ENCODE measurements around the gene NR6A1. TPM values are rescaled to one million over a fixed set of nuclear protein-coding genes. Genes with fewer than 3 reads are reported as not detected.

The NR6A1 gene
- total RNA-seq, 1 experiment from 2014 or later, result 0.91 TPM

GRCh38 chr9:124717597-124717996 is 53.5 kb downstream of the NR6A1 start:
- BruUV-seq (replicated peaks), result no TSS peak
- intact Hi-C loops (cut with micrococcal nuclease), result no loop called here

DNA sequence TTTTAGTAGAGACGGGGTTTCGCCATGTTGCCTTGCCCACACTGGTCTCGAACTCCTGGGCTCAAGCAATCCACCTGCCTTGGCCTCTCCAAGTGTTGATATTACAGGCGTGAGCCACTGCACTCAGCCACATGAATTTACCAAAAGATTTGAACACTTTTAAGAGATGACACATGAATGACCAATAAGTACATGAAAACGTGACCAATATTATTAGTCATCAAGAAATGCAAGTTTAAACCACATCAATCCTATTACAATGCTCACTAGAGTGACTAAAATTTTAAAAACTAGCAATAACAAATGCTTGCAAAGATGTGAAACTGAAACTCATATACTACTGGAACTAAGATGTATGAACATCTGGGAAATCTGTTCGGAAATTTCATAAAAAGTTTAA is 54.3 kb downstream of the NR6A1 start:
- ChIA-PET CTCF (interaction anchor here (0.6 to 3.5 kb wide), 5 partner anchors 14 to 110 kb away, joined by 3 to 19 read pairs (median 4); no protein-coding TSS in a partner anchor), POLR2A (interaction anchor here (1.5 to 1.7 kb wide), 3 partner anchors 21 to 58 kb away, joined by 3 to 8 read pairs (median 4); no protein-coding TSS in a partner anchor)
- Mint-ChIP-seq H3K36me3 (ENCODE audit: insufficient read depth, unreplicated experiment) (no peaks in the 10 kb centered on the region), H3K4me1 (ENCODE audit: insufficient read depth, unreplicated experiment) (peaks cover 5% of the 10 kb centered on the region), H3K9me3 (ENCODE audit: unreplicated experiment) (no peaks in the 10 kb centered on the region), H3K27ac (ENCODE audit: low read depth, unreplicated experiment) (no peak overlapping the region), H3K27me3 (ENCODE audit: insufficient read depth, unreplicated experiment) (no peaks in the 10 kb centered on the region), H3K4me3 (ENCODE audit: unreplicated experiment) (no peak overlapping the region)
- TF ChIP-seq CTCF (IDR thresholded peaks at IDR 0.05; ENCODE audit: unreplicated experiment), result no peak
- intact Hi-C loops (cut with micrococcal nuclease), result no loop called here
- BruUV-seq (replicated peaks), result no TSS peak
- peak; percentile 25 for DNase-seq (ENCODE audit: unreplicated experiment)

More at GRCh38 chr9:124717597-124717996, 53.5 kb downstream of the NR6A1 start:
- H3K4me1 Mint-ChIP-seq (ENCODE audit: insufficient read depth, unreplicated experiment), result no peaks in the 10 kb centered on the region
- no peak for DNase-seq (ENCODE audit: unreplicated experiment)
- H3K27me3 Mint-ChIP-seq (ENCODE audit: insufficient read depth, unreplicated experiment), result no peaks in the 10 kb centered on the region
- no peaks in the 10 kb centered on the region for H3K36me3 Mint-ChIP-seq (ENCODE audit: insufficient read depth, unreplicated experiment)
- ChIA-PET POLR2A (interaction anchor here (1.1 to 1.7 kb wide), 3 partner anchors 9 to 59 kb away, joined by 4 to 8 read pairs (median 4); no protein-coding TSS in a partner anchor), CTCF (interaction anchor here (0.6 to 3.5 kb wide), 5 partner anchors 80 to 166 kb away, joined by 3 to 19 read pairs (median 5); no protein-coding TSS in a partner anchor)
- H3K9me3 Mint-ChIP-seq (ENCODE audit: unreplicated experiment), result no peaks in the 10 kb centered on the region
- TF ChIP-seq CTCF (IDR thresholded peaks at IDR 0.05; ENCODE audit: unreplicated experiment), result no peak
- no peak overlapping the region for H3K4me3 Mint-ChIP-seq (ENCODE audit: unreplicated experiment)
- no peak overlapping the region for H3K27ac Mint-ChIP-seq (ENCODE audit: low read depth, unreplicated experiment)

DNA sequence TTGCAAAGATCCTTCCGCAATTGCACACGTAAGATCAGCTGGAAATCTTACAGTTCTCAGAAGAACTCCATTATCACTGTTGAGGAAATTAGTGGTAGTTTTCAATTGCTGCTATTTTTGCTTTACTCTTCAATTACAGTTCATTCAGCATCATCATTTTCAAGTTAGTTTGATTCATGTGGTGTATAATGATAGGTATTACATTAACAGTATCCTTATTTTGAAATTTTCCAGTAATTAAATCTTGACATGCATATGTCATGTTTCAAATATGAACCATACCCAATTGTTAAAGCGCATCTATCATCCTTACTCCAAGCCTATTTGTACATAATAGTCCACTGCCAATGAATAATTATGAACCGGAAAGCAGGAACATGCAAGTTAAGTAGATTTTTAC is 60.3 kb downstream of the NR6A1 start:
- Mint-ChIP-seq H3K9me3 (ENCODE audit: unreplicated experiment) (no peaks in the 10 kb centered on the region), H3K27ac (ENCODE audit: low read depth, unreplicated experiment) (no peak overlapping the region), H3K36me3 (ENCODE audit: insufficient read depth, unreplicated experiment) (no peaks in the 10 kb centered on the region), H3K27me3 (ENCODE audit: insufficient read depth, unreplicated experiment) (no peaks in the 10 kb centered on the region), H3K4me3 (ENCODE audit: unreplicated experiment) (no peak overlapping the region), H3K4me1 (ENCODE audit: insufficient read depth, unreplicated experiment) (peaks cover 6% of the 10 kb centered on the region)
- TF ChIP-seq CTCF (IDR thresholded peaks at IDR 0.05; ENCODE audit: unreplicated experiment), result no peak
- CTCF ChIA-PET, result interaction anchor here (0.7 to 7.4 kb wide), 13 partner anchors 11 to 175 kb away, joined by 3 to 228 read pairs (median 11); no protein-coding TSS in a partner anchor
- BruUV-seq (replicated peaks), result no TSS peak
- intact Hi-C loops (cut with micrococcal nuclease), result no loop called here
- POLR2A ChIA-PET, result interaction anchor here (2.1 kb wide), 1 partner anchor 88 kb away, joined by 5 read pairs; no protein-coding TSS in a partner anchor
- DNase-seq (ENCODE audit: unreplicated experiment), result no peak

DNA sequence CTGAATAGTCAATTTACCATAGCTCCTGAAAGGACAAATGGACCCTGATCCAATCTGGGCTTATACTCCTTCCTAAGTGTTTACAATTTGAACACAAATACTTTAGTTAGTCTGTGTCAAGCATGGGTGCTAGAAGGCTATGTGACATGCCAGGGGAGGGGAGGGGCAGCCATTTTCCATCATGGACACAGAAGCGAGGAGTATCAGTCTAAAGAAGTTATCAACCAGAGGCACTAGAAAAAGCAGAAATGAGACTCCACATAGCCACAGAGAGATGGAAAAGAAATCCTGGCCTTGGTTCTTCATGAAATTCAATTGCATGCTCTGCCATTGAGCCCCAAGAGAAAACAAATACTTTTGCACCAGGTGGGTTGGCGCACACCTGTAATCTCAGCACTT is 61.8 kb downstream of the NR6A1 start:
- CTCF ChIA-PET, result interaction anchor here (0.6 to 7.4 kb wide), 8 partner anchors 12 to 196 kb away, joined by 3 to 228 read pairs (median 7); no protein-coding TSS in a partner anchor

More for the DNA sequence above, 61.8 kb downstream of the NR6A1 start:
- BruUV-seq (replicated peaks), result no TSS peak
- no peak for TF ChIP-seq CTCF (IDR thresholded peaks at IDR 0.05; ENCODE audit: unreplicated experiment)
- DNase-seq (ENCODE audit: unreplicated experiment), result no peak
- POLR2A ChIA-PET, result interaction anchor here (1.3 kb wide), 1 partner anchor 11 kb away, joined by 5 read pairs; no protein-coding TSS in a partner anchor
- no peaks in the 10 kb centered on the region for H3K9me3 Mint-ChIP-seq (ENCODE audit: unreplicated experiment)
- no peaks in the 10 kb centered on the region for H3K27me3 Mint-ChIP-seq (ENCODE audit: insufficient read depth, unreplicated experiment)
- no peak overlapping the region for H3K27ac Mint-ChIP-seq (ENCODE audit: low read depth, unreplicated experiment)
- intact Hi-C loops (cut with micrococcal nuclease), result no loop called here
- peaks cover 6% of the 10 kb centered on the region for H3K4me1 Mint-ChIP-seq (ENCODE audit: insufficient read depth, unreplicated experiment)
- H3K36me3 Mint-ChIP-seq (ENCODE audit: insufficient read depth, unreplicated experiment), result no peaks in the 10 kb centered on the region
- H3K4me3 Mint-ChIP-seq (ENCODE audit: unreplicated experiment), result no peak overlapping the region
